A673 (cell line): ENCODE results near the gene ZSCAN10. TPM values are rescaled to one million over a fixed set of nuclear protein-coding genes. Genes with fewer than 3 reads are reported as not detected.

Experiments
- BruUV-seq: library from RNA; stranded (reverse); fragments of 400-500 nt; replicated peaks from 2 replicates; lab custom pipeline; 2021; lab: Mats Ljungman, UMichigan
- CTCF ChIA-PET: fragments of 300-600 bp; sonication (Branson Sonifier 250); formaldehyde crosslinking; loops from one replicate; lab custom pipeline; 2022; ENCODE audit warnings: antibody characterized with exemption; lab: Charles Lee
- POLR2A ChIA-PET: fragments of 300-600 bp; sonication (Branson Sonifier 250); formaldehyde crosslinking; loops from one replicate; lab custom pipeline; 2022; ENCODE audit warnings: antibody characterized with exemption; ENCODE audit not compliant: low non-redundant PET; lab: Charles Lee
- DNase-seq: peaks from one replicate; pipeline ENCODE4 v3.0.0-alpha.2; 2015; ENCODE audit warnings: low spot score
- H3K27ac ChIP-seq: fragments of 200-600 bp; sonication (generic); 2 replicates; pipeline ENCODE4 v1.5.1; 2016; ENCODE audit warnings: mixed run types, low read depth, mild to moderate bottlenecking, mixed read lengths, antibody characterized with exemption, low read length; ENCODE audit not compliant: poor library complexity, severe bottlenecking
- H3K27me3 ChIP-seq: fragments of 200-600 bp; sonication (generic); replicated peaks from 2 replicates; pipeline ENCODE4 v1.6.1; 2017; ENCODE audit warnings: mixed run types, low read depth, mild to moderate bottlenecking, mixed read lengths, antibody characterized with exemption, low read length; ENCODE audit not compliant: insufficient read depth, poor library complexity
- H3K36me3 ChIP-seq: fragments of 200-600 bp; sonication (generic); 2 replicates; pipeline ENCODE4 v1.6.1; 2016; ENCODE audit warnings: mixed run types, mild to moderate bottlenecking, mixed read lengths, antibody characterized with exemption, low read length; ENCODE audit not compliant: insufficient read depth, poor library complexity, severe bottlenecking
- H3K4me1 ChIP-seq: fragments of 200-600 bp; sonication (generic); 2 replicates; pipeline ENCODE4 v1.6.1; 2017; ENCODE audit warnings: mixed run types, mild to moderate bottlenecking, mixed read lengths, antibody characterized with exemption, low read length; ENCODE audit not compliant: insufficient read depth, poor library complexity, severe bottlenecking
- H3K4me3 ChIP-seq: fragments of 200-600 bp; sonication (generic); 2 replicates; pipeline ENCODE4 v1.5.1; 2016; ENCODE audit warnings: low read depth, mixed run types, mild to moderate bottlenecking, mixed read lengths, low read length; ENCODE audit not compliant: poor library complexity, severe bottlenecking
- H3K9me3 ChIP-seq: fragments of 200-600 bp; sonication (generic); 2 replicates; pipeline ENCODE4 v1.6.1; 2016; ENCODE audit warnings: mixed run types, low read depth, mild to moderate bottlenecking, mixed read lengths, antibody characterized with exemption, low read length; ENCODE audit not compliant: poor library complexity, severe bottlenecking
- CTCF ChIP-seq: fragments of 300-800, 200-600 bp; sonication (generic); conservative IDR thresholded peaks from 2 replicates; pipeline ENCODE4 v1.5.1; 2017; ENCODE audit warnings: low read depth, mild to moderate bottlenecking, antibody characterized with exemption, low read length, moderate library complexity, mixed read lengths
- EZH2 ChIP-seq: fragments of 200-600 bp; sonication (generic); IDR thresholded peaks from 2 replicates; pipeline ENCODE4 v1.6.1; 2017; ENCODE audit warnings: borderline replicate concordance, low read depth, mild to moderate bottlenecking, mixed read lengths, antibody characterized with exemption, low read length; ENCODE audit not compliant: poor library complexity, severe bottlenecking
- intact Hi-C: fragments of 100-400 bp; cut with micrococcal nuclease; formaldehyde crosslinking; loops from one replicate; pipeline ENCODE4 v1.10.0; 2022; ENCODE audit not compliant: unreplicated experiment
- total RNA-seq: library from RNA; stranded (reverse); gene quantifications from 2 replicates; pipeline ENCODE4 v1.2.3, GENCODE V29; 2021

The ZSCAN10 gene
- total RNA-seq, 1 experiment from 2014 or later = not detected

- H3K27ac ChIP-seq = no peak overlapping the region
- ChIA-PET CTCF (interaction anchor here (1.2 kb wide), 1 partner anchor 17 kb away, joined by 3 read pairs; no protein-coding TSS in a partner anchor), POLR2A (no interaction called here)
- H3K4me3 ChIP-seq = no peak overlapping the region
- peaks cover under 1% of the 10 kb centered on the region for H3K36me3 ChIP-seq
- BruUV-seq = no TSS peak
- DNase-seq = no peak
- TF ChIP-seq CTCF (no peak), EZH2 (no peak)
- H3K4me1 ChIP-seq = no peaks in the 10 kb centered on the region
- H3K9me3 ChIP-seq = no peaks in the 10 kb centered on the region
- intact Hi-C loops = no loop called here
- H3K27me3 ChIP-seq = no peaks in the 10 kb centered on the region
Observed at GRCh38 chr16:3147046-3147756, 48.1 kb upstream of the ZSCAN10 start.

- CTCF ChIA-PET = no interaction called here
- no peak overlapping the region for H3K27ac ChIP-seq
- no peaks in the 10 kb centered on the region for H3K4me1 ChIP-seq
- DNase-seq = no peak
- TF ChIP-seq CTCF (no peak), EZH2 (no peak)
- intact Hi-C loops = no loop called here
- POLR2A ChIA-PET = no interaction called here
- H3K9me3 ChIP-seq = no peaks in the 10 kb centered on the region
- no peaks in the 10 kb centered on the region for H3K27me3 ChIP-seq
- no TSS peak for BruUV-seq
- H3K36me3 ChIP-seq = peaks cover 5% of the 10 kb centered on the region
- H3K4me3 ChIP-seq = no peak overlapping the region
Observed at GRCh38 chr16:3145660-3146059, 46.6 kb upstream of the ZSCAN10 start.

GRCh38 chr16:3145151-3145550 is 46.1 kb upstream of the ZSCAN10 start:
- H3K27me3 ChIP-seq = no peaks in the 10 kb centered on the region
- H3K27ac ChIP-seq = no peak overlapping the region
- CTCF ChIA-PET = no interaction called here
- peaks cover 5% of the 10 kb centered on the region for H3K36me3 ChIP-seq
- POLR2A ChIA-PET = no interaction called here
- TF ChIP-seq EZH2 (no peak), CTCF (no peak)
- H3K9me3 ChIP-seq = no peaks in the 10 kb centered on the region
- no peak overlapping the region for H3K4me3 ChIP-seq
- H3K4me1 ChIP-seq = no peaks in the 10 kb centered on the region
- DNase-seq = no peak
- BruUV-seq = no TSS peak
- intact Hi-C loops = no loop called here
